Hepatocyte (in vitro differentiated cells): Measurements from ENCODE around the gene TFE3. TPM values are rescaled to one million over a fixed set of nuclear protein-coding genes. Genes with fewer than 3 reads are reported as not detected.

Experiments used
- DNase-seq: peaks from one replicate; pipeline ENCODE4 v3.0.0-alpha.2; 2016; ENCODE audit warnings: low spot score
- H2AFZ ChIP-seq: fragments of 200-600 bp; sonication (generic); 2 replicates; pipeline ENCODE4 v1.6.0; 2016; ENCODE audit warnings: antibody characterized with exemption, mild to moderate bottlenecking
- H3K27ac ChIP-seq: fragments of 200-600 bp; sonication (generic); 2 replicates; pipeline ENCODE4 v1.5.1; 2016; ENCODE audit warnings: mild to moderate bottlenecking
- H3K27me3 ChIP-seq: fragments of 200-600 bp; sonication (generic); 2 replicates; pipeline ENCODE4 v1.6.1; 2016
- H3K36me3 ChIP-seq: fragments of 200-600 bp; sonication (generic); replicated peaks from 2 replicates; pipeline ENCODE4 v1.5.1; 2016; ENCODE audit warnings: low read depth; ENCODE audit not compliant: insufficient read depth
- H3K4me1 ChIP-seq: fragments of 200-600 bp; sonication (generic); 2 replicates; pipeline ENCODE4 v1.5.1; 2016; ENCODE audit warnings: mild to moderate bottlenecking, moderate library complexity; ENCODE audit not compliant: insufficient read depth
- H3K4me2 ChIP-seq: fragments of 200-600 bp; sonication (generic); 2 replicates; pipeline ENCODE4 v1.6.0; 2016
- H3K4me3 ChIP-seq: fragments of 200-600 bp; sonication (generic); 2 replicates; pipeline ENCODE4 v1.5.1; 2016; ENCODE audit warnings: mild to moderate bottlenecking
- H3K79me2 ChIP-seq: fragments of 200-600 bp; sonication (generic); 2 replicates; pipeline ENCODE4 v1.6.0; 2017; ENCODE audit warnings: mild to moderate bottlenecking
- H3K9me2 ChIP-seq: fragments of 200-600 bp; sonication (generic); replicated peaks from 2 replicates; pipeline ENCODE4 v1.6.0; 2017; ENCODE audit warnings: mild to moderate bottlenecking; ENCODE audit not compliant: insufficient read depth
- H3K9me3 ChIP-seq: fragments of 200-600 bp; sonication (generic); 2 replicates; pipeline ENCODE4 v1.5.1; 2016; ENCODE audit warnings: low read depth, mild to moderate bottlenecking
- H4K20me1 ChIP-seq: fragments of 200-600 bp; sonication (generic); 2 replicates; pipeline ENCODE4 v1.6.0; 2016; ENCODE audit warnings: mild to moderate bottlenecking; ENCODE audit not compliant: insufficient read depth, poor library complexity, severe bottlenecking
- CTCF ChIP-seq: fragments of 200-600 bp; sonication (generic); IDR thresholded peaks from 2 replicates; pipeline ENCODE4 v1.5.1; 2016; ENCODE audit warnings: antibody characterized with exemption, mild to moderate bottlenecking; ENCODE audit not compliant: poor library complexity
- EZH2 ChIP-seq: fragments of 200-600 bp; sonication (generic); IDR thresholded peaks from 2 replicates; pipeline ENCODE4 v1.6.1; 2016; ENCODE audit warnings: antibody characterized with exemption, mild to moderate bottlenecking, borderline replicate concordance
- EZH2phosphoT487 ChIP-seq: fragments of 200-600 bp; sonication (generic); IDR thresholded peaks from one replicate; pipeline ENCODE4 v1.6.1; 2018; ENCODE audit warnings: antibody characterized with exemption, mild to moderate bottlenecking, low read depth, moderate library complexity; ENCODE audit not compliant: unreplicated experiment, severe bottlenecking
- WGBS: methylation state at CpG from one replicate; pipeline ENCODE4 v1.1.6; 2016; ENCODE audit warnings: low lambda C conversion rate; ENCODE audit errors: missing lambda C conversion rate; 5-methylcytosine and 5-hydroxymethylcytosine counted together
- polyA plus RNA-seq: library from polyadenylated mRNA; unstranded; fragments of >200 nt; fragmentation: Nextera tagmentation; extraction: Ambion mirVana; gene quantifications from 2 replicates; pipeline ENCODE4 v1.2.1, GENCODE V29; 2016
- total RNA-seq: library from RNA; depleted of rRNA; stranded (reverse); fragments of >200 nt; gene quantifications from 2 replicates; pipeline ENCODE4 v1.2.3, GENCODE V29; 2014

The TFE3 gene
- total and polyA plus RNA-seq, 2 experiments from 2014 or later, result 38.3 to 59.8 TPM

GRCh38 chrX:49070988-49071387 is 27.8 kb upstream of the TFE3 start:
- Histone ChIP-seq H3K36me3 (no peaks in the 10 kb centered on the region), H4K20me1 (no peaks in the 10 kb centered on the region), H3K4me1 (no peaks in the 10 kb centered on the region), H2AFZ (no peak overlapping the region), H3K9me3 (no peaks in the 10 kb centered on the region), H3K27me3 (no peaks in the 10 kb centered on the region), H3K9me2 (no peaks in the 10 kb centered on the region), H3K4me2 (no peak overlapping the region), H3K79me2 (no peaks in the 10 kb centered on the region), H3K4me3 (no peak overlapping the region), H3K27ac (no peak overlapping the region)
- DNase-seq, result no peak
- no peak for TF ChIP-seq CTCF
- no peak for TF ChIP-seq EZH2
- no peak for TF ChIP-seq EZH2phosphoT487
- 78% methylated on average over 4 of the region's 4 CpGs for WGBS

- Histone ChIP-seq H3K4me3 (no peak overlapping the region), H3K36me3 (no peaks in the 10 kb centered on the region), H2AFZ (no peak overlapping the region), H3K27ac (no peak overlapping the region), H4K20me1 (no peaks in the 10 kb centered on the region), H3K27me3 (no peaks in the 10 kb centered on the region), H3K9me2 (no peaks in the 10 kb centered on the region), H3K4me1 (no peaks in the 10 kb centered on the region), H3K79me2 (no peaks in the 10 kb centered on the region), H3K9me3 (no peaks in the 10 kb centered on the region), H3K4me2 (no peak overlapping the region)
- TF ChIP-seq EZH2phosphoT487, result no peak
- no peak for TF ChIP-seq CTCF
- TF ChIP-seq EZH2, result no peak
- peak; percentile 9 for DNase-seq
- WGBS, result 94% methylated on average over 11 of the region's 11 CpGs
These were observed 25.9 kb upstream of the TFE3 start for GRCh38 chrX:49069038-49069437.

- no peaks in the 10 kb centered on the region for H3K4me1 ChIP-seq
- DNase-seq, result peak; percentile 3
- no peak overlapping the region for H3K4me2 ChIP-seq
- H3K9me2 ChIP-seq, result no peaks in the 10 kb centered on the region
- no peaks in the 10 kb centered on the region for H4K20me1 ChIP-seq
- no peaks in the 10 kb centered on the region for H3K36me3 ChIP-seq
- 92% methylated on average over 17 of the region's 41 CpGs for WGBS
- TF ChIP-seq CTCF, result no peak
- no peak for TF ChIP-seq EZH2
- no peak for TF ChIP-seq EZH2phosphoT487
- H3K27ac ChIP-seq, result no peak overlapping the region
- H3K79me2 ChIP-seq, result no peaks in the 10 kb centered on the region
- no peaks in the 10 kb centered on the region for H3K9me3 ChIP-seq
- no peak overlapping the region for H2AFZ ChIP-seq
- no peaks in the 10 kb centered on the region for H3K27me3 ChIP-seq
- no peak overlapping the region for H3K4me3 ChIP-seq
These were observed 24.3 kb upstream of the TFE3 start for GRCh38 chrX:49067285-49068120.
